GM21447 (cell line): ENCODE results near the gene STING1.
"Not testable (repeated sequence)": the region's sequence is repeated elsewhere in the genome, so short reads cannot be mapped to it uniquely, and the experiment has no call there.

ENCODE experiments used
- ATAC-seq: cut with Tn5 transposase; IDR thresholded peaks from one replicate; pipeline ENCODE4 v1.9.1; 2021; ENCODE audit not compliant: unreplicated experiment

STING1 gene

GRCh38 chr5:139440416-139440815 is 42.1 kb downstream of the STING1 start:
- ATAC-seq, result not testable (repeated sequence)

GRCh38 chr5:139439013-139439903 is 43.3 kb downstream of the STING1 start, which contains the start of gene DNAJC18:
Gene DNAJC18 (minus strand): TSS chr5:139439525. CDS start chr5:139439445, 80 bp downstream.
- peak; percentile 92 for ATAC-seq

- ATAC-seq, result no peak
These were observed 43.9 kb downstream of the STING1 start for GRCh38 chr5:139438707-139439012.

- no peak for ATAC-seq
These were observed 46.9 kb downstream of the STING1 start for GRCh38 chr5:139435676-139436075.

- no peak for ATAC-seq
These were observed 50.9 kb downstream of the STING1 start for GRCh38 chr5:139431706-139432105.

GRCh38 chr5:139430015-139430414 is 52.5 kb downstream of the STING1 start:
- no peak for ATAC-seq

GRCh38 chr5:139426203-139426885 is 56.2 kb downstream of the STING1 start:
- ATAC-seq, result no peak
